ENCODE data around the gene MLN.

Gene MLN

GRCh38 chr6:33820784-33821520, 17.1 kb upstream of the MLN start:
- Histone ChIP-seq H3K4me2 (ENCODE audit: low read length) (no peak overlapping the region), H3K4me1 (no peaks in the 10 kb centered on the region), H3K36me3 (ENCODE audit: control insufficient read depth, insufficient read depth, low read length) (no peaks in the 10 kb centered on the region), H3K79me2 (no peaks in the 10 kb centered on the region), H3K9me3 (ENCODE audit: control insufficient read depth, low read length) (no peaks in the 10 kb centered on the region), H3K9ac (no peak overlapping the region), H3K27ac (no peak overlapping the region), H2AFZ (no peak overlapping the region), H3K4me3 (ENCODE audit: low read depth, low read length) (no peak overlapping the region), H3K27me3 (ENCODE audit: control insufficient read depth, insufficient read depth, low read length) (no peaks in the 10 kb centered on the region)
- TF ChIP-seq CTCF (IDR thresholded peaks at IDR 0.05): no peak

GRCh38 chr6:33820243-33820642, 16.4 kb upstream of the MLN start:
- Histone ChIP-seq H3K27ac (no peak overlapping the region), H3K9ac (no peak overlapping the region), H3K4me1 (no peaks in the 10 kb centered on the region), H3K27me3 (ENCODE audit: control insufficient read depth, insufficient read depth, low read length) (no peaks in the 10 kb centered on the region), H3K9me3 (ENCODE audit: control insufficient read depth, low read length) (no peaks in the 10 kb centered on the region), H3K36me3 (ENCODE audit: control insufficient read depth, insufficient read depth, low read length) (no peaks in the 10 kb centered on the region), H3K4me2 (ENCODE audit: low read length) (no peak overlapping the region), H2AFZ (no peak overlapping the region), H3K79me2 (no peaks in the 10 kb centered on the region), H3K4me3 (ENCODE audit: low read depth, low read length) (no peak overlapping the region)
- TF ChIP-seq CTCF (IDR thresholded peaks at IDR 0.05): no peak

- H3K36me3 ChIP-seq (ENCODE audit: control insufficient read depth, insufficient read depth, low read length): no peaks in the 10 kb centered on the region
- no peaks in the 10 kb centered on the region for H3K27me3 ChIP-seq (ENCODE audit: control insufficient read depth, insufficient read depth, low read length)
- no peaks in the 10 kb centered on the region for H3K4me1 ChIP-seq
These were observed 15.2 kb upstream of the MLN start for GRCh38 chr6:33819021-33819420.

GRCh38 chr6:33818293-33818692, 14.5 kb upstream of the MLN start:
- Histone ChIP-seq H3K27me3 (ENCODE audit: control insufficient read depth, insufficient read depth, low read length) (no peaks in the 10 kb centered on the region), H3K4me1 (no peaks in the 10 kb centered on the region), H3K9me3 (ENCODE audit: control insufficient read depth, low read length) (no peaks in the 10 kb centered on the region), H2AFZ (no peak overlapping the region), H3K79me2 (no peaks in the 10 kb centered on the region), H3K36me3 (ENCODE audit: control insufficient read depth, insufficient read depth, low read length) (no peaks in the 10 kb centered on the region), H3K9ac (no peak overlapping the region), H3K4me2 (ENCODE audit: low read length) (no peak overlapping the region), H3K27ac (no peak overlapping the region), H3K4me3 (ENCODE audit: low read depth, low read length) (no peak overlapping the region)
- TF ChIP-seq CTCF (IDR thresholded peaks at IDR 0.05): no peak

More at GRCh38 chr6:33819021-33819420, 15.2 kb upstream of the MLN start:
- Histone ChIP-seq H3K4me3 (ENCODE audit: low read depth, low read length) (no peak overlapping the region), H2AFZ (no peak overlapping the region), H3K9me3 (ENCODE audit: control insufficient read depth, low read length) (no peaks in the 10 kb centered on the region), H3K27ac (no peak overlapping the region), H3K4me2 (ENCODE audit: low read length) (no peak overlapping the region), H3K79me2 (no peaks in the 10 kb centered on the region), H3K9ac (no peak overlapping the region)
- no peak for TF ChIP-seq CTCF (IDR thresholded peaks at IDR 0.05)

- Histone ChIP-seq H3K79me2 (no peaks in the 10 kb centered on the region), H3K27ac (no peak overlapping the region), H3K4me2 (ENCODE audit: low read length) (no peak overlapping the region), H3K9me3 (ENCODE audit: control insufficient read depth, low read length) (no peaks in the 10 kb centered on the region), H3K27me3 (ENCODE audit: control insufficient read depth, insufficient read depth, low read length) (no peaks in the 10 kb centered on the region), H2AFZ (no peak overlapping the region), H3K36me3 (ENCODE audit: control insufficient read depth, insufficient read depth, low read length) (no peaks in the 10 kb centered on the region), H3K9ac (no peak overlapping the region), H3K4me1 (no peaks in the 10 kb centered on the region), H3K4me3 (ENCODE audit: low read depth, low read length) (no peak overlapping the region)
- TF ChIP-seq CTCF (IDR thresholded peaks at IDR 0.05): no peak
These were observed 13.7 kb upstream of the MLN start for GRCh38 chr6:33817489-33817888.

All from parathyroid adenoma (tissue), 2 donors.